GM19099 (cell line): ENCODE data around the gene ENTR1.

Experiments
- POLR2A ChIP-seq: IDR thresholded peaks from 3 replicates; pipeline ENCODE4 v1.6.1; 2011; ENCODE audit warnings: low read depth; ENCODE audit not compliant: insufficient read length; ENCODE audit errors: extremely low read depth

ENTR1 gene

GRCh38 chr9:136412962-136413361, 2.5 kb upstream of the ENTR1 start:
- TF ChIP-seq POLR2A = no peak

DNA sequence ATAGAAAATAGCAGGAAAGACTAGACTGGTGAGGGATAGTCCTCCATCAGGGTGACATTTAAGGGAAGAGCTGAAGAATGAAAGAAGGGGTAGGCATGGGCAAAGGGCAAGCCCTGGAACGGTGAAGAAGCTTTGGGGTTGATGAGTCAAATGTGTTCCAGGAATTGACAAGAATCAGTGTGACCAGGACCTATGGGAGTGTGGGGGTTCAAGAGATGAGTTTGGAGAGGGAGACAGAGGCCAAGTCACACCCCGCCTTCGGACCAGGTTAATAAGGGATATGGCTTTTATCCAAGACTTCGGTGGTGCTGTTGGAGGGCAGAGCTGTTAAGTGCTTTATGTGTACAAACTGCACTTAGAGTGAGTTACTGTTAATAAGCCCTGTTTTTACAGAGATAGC, 964 bp upstream of the ENTR1 start:
- no peak for TF ChIP-seq POLR2A

- TF ChIP-seq POLR2A = no peak
Measured at GRCh38 chr9:136409557-136410455, 608 bp downstream of the ENTR1 start.

DNA sequence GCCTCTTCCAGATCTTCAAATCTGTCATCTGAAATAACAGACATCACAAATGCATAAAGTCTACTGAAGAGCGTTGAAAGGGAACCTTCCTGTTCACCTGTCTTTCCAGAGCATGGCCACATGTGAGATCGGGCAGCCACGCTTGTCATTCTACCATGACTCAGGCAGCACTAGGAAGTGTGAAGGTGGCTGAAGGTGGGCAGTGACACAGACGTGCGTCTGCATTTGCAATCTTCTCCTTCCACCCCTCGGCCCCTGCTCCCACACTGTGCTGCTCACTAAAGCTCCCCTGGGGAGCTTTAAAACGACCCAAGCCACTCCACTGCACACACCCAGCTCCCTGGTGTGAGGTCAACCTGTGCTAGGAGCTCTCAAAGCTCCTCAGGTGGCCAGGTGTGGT, 2.5 kb downstream of the ENTR1 start:
- TF ChIP-seq POLR2A = no peak

GRCh38 chr9:136405481-136405880, 4.9 kb downstream of the ENTR1 start:
- no peak for TF ChIP-seq POLR2A

DNA sequence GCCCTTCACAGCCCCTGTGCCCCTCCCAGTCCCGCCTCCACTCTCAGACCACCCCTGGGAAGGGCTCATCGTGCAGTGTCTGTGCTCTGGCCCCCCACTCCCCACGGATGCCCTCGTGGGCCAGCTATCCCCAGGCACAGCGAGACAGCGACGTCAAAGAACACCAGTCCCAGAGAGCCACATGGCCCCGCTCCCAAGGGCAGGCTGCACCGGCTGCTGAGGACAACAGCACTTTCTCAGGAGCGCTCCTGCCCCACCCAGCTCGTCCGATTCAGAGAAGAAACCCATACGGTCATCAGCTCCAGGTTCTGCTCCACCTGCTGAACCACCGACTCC, 5.6 kb downstream of the ENTR1 start:
- TF ChIP-seq POLR2A = no peak

GRCh38 chr9:136403915-136404800, 6.3 kb downstream of the ENTR1 start:
- no peak for TF ChIP-seq POLR2A

- TF ChIP-seq POLR2A = peak; percentile 32
Measured at GRCh38 chr9:136403538-136403914, 6.9 kb downstream of the ENTR1 start.

DNA sequence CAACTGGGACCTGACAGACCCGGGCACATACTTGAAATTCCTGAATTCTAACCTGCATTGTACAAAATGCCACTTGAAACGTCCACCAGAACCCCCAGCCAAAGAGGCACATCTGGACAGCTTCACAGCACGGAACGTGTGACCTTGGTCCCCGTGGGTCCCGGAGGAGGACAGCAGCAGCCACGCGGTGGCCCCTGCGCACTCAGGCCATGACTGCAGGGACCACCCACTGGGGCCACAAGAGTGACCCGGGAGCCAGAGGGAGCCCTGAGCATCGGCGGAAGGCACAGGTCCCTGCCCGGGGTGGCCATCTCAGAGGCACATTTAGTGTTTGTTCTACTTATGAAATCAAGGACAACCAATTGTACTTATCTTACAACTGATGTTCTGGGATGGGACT, 8.3 kb downstream of the ENTR1 start:
- TF ChIP-seq POLR2A = no peak

DNA sequence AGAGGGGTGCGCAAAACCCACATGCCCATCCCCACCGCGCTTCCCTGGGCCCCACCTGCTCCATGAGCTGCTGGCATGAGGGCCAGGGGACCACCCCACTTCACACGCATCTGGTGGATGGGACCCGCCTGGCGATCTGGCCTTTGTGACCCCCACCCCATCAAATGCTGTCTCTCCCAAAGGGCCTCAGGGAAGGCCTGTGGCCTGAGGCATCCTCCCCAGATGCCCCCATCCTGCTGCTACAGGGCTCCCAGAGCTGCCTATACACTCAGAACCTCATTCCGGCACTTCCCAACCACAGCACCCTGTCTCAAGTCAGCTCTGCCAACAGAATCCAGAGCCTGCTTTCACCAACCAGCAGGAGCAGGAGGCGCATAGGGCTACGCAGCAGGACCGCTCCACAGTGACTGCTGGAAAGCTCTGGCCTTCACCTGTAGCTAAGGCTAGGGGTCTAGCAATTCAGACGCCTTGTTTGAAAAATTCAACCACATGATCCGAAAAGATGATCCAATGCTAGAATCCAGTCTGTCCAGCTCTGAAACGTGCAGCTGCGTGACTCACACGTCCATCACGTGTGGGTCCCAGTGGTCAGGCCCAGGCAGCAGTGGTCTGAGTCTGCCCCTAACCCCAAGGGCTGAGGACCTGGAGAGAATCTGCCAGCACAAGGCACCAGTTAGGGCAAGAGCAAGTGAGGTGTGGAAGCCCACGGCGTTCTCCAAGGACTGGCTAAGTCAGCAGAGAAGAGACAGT, 9.1 kb downstream of the ENTR1 start:
- no peak for TF ChIP-seq POLR2A

DNA sequence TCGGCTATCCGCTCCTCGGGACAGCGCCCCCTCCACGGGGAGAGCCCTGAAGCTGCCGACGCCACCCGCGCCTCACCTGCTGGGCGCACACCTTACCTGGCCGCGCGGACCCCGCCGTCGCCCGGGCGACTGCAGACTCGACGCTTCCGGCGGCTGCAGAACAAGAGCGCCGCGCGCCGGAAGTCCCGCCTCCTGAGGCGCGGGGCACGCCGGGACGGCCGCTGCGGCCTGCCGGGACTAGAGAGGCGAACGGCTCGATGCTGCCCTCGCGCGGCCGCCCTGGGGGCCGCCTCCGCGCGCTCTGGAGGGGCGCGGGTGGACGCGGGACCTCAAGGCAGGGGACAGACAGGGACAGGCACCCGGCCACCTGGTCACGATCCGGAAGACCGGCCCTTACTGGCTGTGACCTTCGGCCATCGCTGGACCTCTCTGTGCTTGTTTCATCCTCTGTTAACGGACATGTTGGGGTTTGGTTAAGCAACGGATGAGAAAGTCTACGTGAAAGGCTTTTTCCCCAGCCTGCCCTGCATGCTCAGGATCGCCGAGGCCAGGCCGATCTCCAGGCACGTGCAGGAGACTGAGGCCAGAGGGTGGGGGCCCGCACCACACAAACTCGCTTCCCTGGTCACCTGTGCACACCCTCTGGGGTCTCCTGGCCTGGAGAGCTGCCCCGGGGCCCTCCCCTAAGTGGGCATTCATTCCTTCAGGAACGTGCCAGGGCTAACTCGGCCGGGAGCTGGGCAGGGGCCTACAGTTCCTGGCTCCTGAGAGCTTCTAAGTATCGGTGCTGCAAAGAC, 10.2 kb downstream of the ENTR1 start, which contains the start of gene SNAPC4:
SNAPC4 (minus strand) TSS at position 133 of the 797 bp plus-strand sequence. CDS start 1,742 bp downstream, outside the sequence.
- TF ChIP-seq POLR2A = peak; percentile 89

GRCh38 chr9:136399176-136400037, 11.0 kb downstream of the ENTR1 start:
- no peak for TF ChIP-seq POLR2A

GRCh38 chr9:136398286-136398685, 12.1 kb downstream of the ENTR1 start:
- no peak for TF ChIP-seq POLR2A
